Hematopoietic multipotent progenitor cell treated with erythropoietin and hydrocortisone succinate and interleukin-3 and kit ligand, for 17 days (in vitro differentiated cells): ENCODE data around the gene APOB.
A peak's percentile ranks its signal among the peaks of the same experiment; 100 is the strongest.

Source experiments
- DNase-seq: peaks from one replicate; pipeline ENCODE4 v3.0.0-alpha.2; 2015; ENCODE audit warnings: low spot score

APOB gene

GRCh38 chr2:21047141-21048009 lies 3.5 kb upstream of the APOB start:
- DNase-seq, result no peak

GRCh38 chr2:21046506-21046905 lies 2.6 kb upstream of the APOB start:
- no peak for DNase-seq

- DNase-seq, result no peak
These were observed 960 bp upstream of the APOB start for GRCh38 chr2:21044694-21045371.

- DNase-seq, result peak; percentile 58
These were observed 722 bp downstream of the APOB start for GRCh38 chr2:21042958-21043743.

GRCh38 chr2:21042708-21042957 lies 1.2 kb downstream of the APOB start:
- DNase-seq, result no peak

GRCh38 chr2:21041943-21042707 lies 1.7 kb downstream of the APOB start:
- DNase-seq, result no peak

- DNase-seq, result no peak
These were observed 2.4 kb downstream of the APOB start for GRCh38 chr2:21041462-21041861.

- DNase-seq, result no peak
These were observed 3.1 kb downstream of the APOB start for GRCh38 chr2:21040468-21041377.

- DNase-seq, result no peak
These were observed 3.9 kb downstream of the APOB start for GRCh38 chr2:21039979-21040467.

- DNase-seq, result no peak
These were observed 4.8 kb downstream of the APOB start for GRCh38 chr2:21039080-21039556.

- no peak for DNase-seq
These were observed 5.3 kb downstream of the APOB start for GRCh38 chr2:21038403-21039073.

- no peak for DNase-seq
These were observed 6.2 kb downstream of the APOB start for GRCh38 chr2:21037671-21038108.

GRCh38 chr2:21036708-21037670 lies 6.9 kb downstream of the APOB start:
- DNase-seq, result no peak

GRCh38 chr2:21035974-21036707 lies 7.7 kb downstream of the APOB start:
- DNase-seq, result no peak

- no peak for DNase-seq
These were observed 8.4 kb downstream of the APOB start for GRCh38 chr2:21035282-21035973.

- no peak for DNase-seq
These were observed 8.9 kb downstream of the APOB start for GRCh38 chr2:21034972-21035279.

- no peak for DNase-seq
These were observed 9.5 kb downstream of the APOB start for GRCh38 chr2:21034156-21034971.
